GM04503 (cell line): ENCODE data around the gene STMP1.

Experiments used
- DNase-seq: peaks from one replicate; pipeline ENCODE4 v3.0.0-alpha.2; 2012; ENCODE audit warnings: low read depth

The STMP1 gene

GRCh38 chr7:135697276-135698049 lies 35.1 kb downstream of the STMP1 start:
- DNase-seq: no peak

DNA sequence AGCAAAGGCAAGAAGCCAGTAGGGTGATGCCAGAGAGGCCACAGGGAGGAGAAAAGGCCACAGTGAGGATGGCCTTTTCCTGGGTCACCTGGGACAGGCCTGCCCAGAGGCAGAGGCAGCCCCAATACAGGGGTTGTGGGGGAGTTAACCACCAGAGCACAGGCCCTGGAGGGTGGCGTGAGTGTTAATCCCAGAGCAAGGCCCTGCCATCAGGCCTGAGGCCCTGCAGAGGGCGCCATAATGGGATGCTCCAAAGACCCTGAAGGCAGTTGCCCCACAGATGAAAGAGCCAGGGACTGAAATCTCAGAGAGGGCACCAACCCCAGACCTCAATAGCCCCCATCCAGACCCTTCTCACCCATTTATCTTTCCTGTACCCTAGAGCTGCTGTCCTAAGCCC lies 41.8 kb downstream of the STMP1 start:
- DNase-seq: no peak

DNA sequence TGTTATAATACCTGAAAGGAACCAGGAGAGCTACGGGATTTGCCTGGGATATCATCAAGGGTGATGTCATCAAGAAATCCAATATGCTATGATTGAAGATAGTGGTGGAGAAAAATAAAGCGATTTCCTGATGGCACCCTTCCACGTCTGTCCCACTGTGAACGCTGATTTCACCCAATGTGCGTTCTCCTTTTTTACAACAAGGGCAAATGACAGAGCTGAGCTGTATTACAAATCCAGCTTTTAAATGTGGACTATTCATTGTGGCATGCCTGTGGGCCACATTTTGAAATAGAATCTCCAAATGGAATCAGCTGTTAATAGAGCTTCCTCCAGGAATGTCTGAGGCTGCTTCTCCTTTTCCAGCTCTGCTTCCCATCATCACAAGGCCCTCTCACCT lies 42.4 kb downstream of the STMP1 start:
- DNase-seq: no peak

DNA sequence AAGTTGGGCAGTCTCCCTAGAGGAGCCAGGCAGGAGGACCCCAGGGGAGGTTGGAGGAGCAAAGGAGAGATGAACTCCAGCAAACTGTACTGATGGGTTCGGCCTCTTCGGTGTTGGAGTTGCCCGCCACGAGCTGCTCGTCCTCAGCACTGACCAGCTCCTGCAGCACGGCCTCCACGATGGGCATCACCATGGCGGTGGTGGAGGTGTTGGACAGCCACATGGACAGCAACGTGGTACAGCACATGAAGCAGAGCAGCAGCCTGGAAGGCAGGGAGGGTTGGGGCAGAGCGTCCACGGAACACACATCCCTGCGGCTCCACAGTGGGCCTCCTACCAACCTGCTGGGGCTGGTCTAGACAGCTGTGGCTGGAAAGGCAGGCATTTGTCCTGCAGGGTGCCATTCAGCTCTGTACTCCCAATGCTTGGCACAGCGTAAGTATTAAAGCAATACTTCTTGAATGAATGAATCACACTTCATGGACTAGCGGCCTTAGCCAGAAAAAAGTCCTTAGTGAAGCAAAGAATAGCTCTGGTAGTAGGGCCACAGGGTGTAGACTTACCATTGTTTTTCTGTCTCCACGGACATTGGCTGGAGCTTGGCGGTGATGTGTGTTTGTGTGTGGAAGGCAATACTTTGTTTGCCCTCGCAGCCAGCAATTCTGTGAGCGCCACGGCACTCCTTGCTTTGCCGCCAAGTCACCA lies 43.9 kb downstream of the STMP1 start:
- no peak for DNase-seq

DNA sequence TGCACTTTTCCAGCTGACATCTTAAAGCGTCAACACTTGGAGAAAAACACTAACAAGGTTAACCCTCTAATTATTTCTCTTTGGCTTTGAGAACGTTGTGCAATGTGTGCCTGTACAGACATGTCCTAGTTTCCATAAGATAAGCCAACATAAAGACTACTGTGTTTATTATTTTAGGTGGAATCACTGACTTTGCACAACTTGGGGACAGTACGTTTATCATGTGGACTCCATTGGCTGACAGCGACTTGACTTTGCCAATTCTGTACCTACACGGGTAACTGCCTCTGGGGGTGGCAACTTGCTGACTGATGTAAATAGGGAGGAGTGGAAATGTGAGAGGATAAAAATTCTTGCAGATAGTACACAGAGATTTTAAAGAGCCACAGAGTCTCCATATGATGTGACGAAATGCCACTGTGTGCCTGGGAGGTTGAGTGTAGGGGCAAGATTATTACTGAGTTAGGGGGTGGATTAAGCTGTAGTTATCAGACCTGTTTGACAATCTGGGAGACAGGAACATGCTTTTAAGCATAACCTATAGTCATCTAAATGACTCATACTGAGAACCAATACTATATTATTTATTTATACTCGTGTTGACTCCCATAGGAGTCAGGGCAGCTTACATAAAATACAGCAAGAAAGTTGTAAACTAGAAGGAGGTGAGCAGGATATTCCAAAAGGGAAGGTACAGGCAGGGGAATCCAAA lies 44.7 kb downstream of the STMP1 start:
- no peak for DNase-seq

DNA sequence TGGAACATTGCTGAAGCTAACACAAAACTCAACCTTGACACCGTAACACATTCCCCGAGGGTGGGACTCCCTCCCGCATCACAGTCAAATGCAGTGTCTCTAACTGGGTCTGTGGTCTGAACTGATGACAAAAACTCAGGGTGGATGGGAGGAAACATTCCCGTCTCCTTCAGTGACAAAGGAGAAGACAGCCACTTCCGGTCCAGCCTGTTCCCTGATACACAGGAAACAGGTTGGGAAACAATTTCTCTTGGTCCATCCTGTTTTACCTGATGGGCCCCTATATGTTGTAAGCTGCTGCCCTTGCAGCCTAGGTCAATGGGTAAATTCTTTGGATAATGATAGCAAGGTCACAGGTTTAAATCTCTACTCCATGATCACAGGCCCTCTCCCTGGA lies 45.3 kb downstream of the STMP1 start:
- no peak for DNase-seq

- no peak for DNase-seq
Observed at GRCh38 chr7:135708041-135708440, 45.7 kb downstream of the STMP1 start.

DNA sequence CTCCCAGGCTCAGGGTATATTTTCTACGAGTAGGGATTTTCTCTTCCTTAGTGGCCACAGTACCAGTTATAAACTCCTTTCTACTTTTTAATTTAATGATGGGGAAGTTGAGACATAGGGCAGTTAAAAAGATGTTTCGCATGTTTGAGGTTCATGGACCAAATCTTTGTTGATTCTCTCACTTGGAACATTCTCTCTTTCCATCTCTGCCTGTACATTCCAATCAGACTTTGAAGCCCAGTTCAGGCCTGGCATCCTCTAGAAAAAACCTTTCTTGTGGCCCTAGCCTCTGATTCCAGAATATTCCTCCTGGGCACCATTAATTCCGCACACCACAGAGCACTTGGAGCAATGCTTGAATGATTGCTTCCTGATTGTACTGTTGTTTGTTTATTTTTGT lies 47.2 kb downstream of the STMP1 start:
- DNase-seq: peak; percentile 53

DNA sequence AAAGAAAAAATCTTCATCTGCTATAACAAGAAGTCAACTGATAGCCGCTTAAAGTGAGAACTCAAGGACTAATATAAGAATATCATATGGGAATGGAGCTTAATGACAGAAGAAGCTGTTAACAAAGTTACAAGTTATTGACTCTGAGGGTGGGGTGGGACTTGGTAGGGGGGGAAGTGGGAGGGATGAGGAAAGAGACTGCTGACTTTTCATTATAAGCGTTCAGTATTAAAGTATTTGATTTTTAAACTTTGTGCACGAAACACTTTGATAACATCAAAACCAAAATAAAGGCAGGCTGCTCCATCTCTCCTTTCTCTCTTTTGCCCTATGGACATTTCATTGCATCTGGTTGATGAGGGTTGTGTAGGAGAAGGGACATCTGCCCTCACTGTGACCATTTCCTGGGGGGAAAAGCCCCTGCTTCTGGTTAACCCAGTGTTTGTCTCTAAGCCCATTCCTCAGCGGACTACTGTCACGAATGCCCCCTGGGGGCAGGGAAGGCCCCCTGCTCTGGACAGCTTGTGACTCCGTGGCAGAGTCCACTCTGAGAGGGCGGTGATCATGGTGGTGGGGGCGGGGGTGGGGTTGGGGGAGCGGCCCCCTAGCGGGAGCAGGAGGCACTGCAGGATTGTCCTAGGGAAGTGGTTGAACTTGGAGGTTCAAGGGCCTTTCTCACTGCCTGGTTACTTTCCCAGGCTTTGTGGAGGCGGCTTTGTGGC lies 48.3 kb downstream of the STMP1 start:
- DNase-seq: no peak

DNA sequence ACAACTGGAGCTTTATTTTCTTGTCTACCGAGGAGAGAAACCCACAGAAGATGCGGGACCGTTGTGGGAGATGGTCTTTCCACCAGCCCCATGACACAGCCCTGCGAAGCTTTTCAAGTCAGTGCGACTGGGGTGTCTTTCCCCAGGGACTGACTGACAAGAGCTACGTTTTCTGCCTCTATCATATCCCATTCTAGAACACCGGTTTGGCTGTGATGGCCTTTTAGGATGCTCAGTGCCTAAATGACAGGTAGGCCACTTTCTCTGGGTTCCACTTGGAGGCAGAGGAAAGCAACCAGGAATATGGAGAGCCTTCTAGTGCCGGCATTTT lies 48.8 kb downstream of the STMP1 start:
- DNase-seq: no peak

GRCh38 chr7:135712182-135712782 lies 50.0 kb downstream of the STMP1 start:
- DNase-seq: no peak

DNA sequence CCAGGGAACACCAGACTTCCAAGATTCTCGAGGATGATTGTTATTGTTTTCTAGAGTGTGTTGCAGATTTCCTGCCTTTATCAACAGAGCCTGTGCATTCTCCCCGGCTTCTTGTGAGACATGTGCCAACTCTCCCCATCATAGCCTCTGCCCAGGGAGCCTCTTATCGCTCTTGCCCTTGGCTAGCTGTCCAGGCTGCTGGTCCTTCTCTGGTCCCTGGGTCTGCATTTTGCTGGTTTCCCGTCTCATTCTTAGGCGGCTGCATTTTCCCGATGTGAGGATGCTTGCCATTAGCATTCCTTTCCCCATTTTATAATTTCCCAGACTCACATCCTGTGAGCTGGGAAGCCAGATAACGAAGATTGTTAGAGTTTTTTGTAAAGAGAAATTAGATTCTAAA lies 50.5 kb downstream of the STMP1 start:
- DNase-seq: no peak

DNA sequence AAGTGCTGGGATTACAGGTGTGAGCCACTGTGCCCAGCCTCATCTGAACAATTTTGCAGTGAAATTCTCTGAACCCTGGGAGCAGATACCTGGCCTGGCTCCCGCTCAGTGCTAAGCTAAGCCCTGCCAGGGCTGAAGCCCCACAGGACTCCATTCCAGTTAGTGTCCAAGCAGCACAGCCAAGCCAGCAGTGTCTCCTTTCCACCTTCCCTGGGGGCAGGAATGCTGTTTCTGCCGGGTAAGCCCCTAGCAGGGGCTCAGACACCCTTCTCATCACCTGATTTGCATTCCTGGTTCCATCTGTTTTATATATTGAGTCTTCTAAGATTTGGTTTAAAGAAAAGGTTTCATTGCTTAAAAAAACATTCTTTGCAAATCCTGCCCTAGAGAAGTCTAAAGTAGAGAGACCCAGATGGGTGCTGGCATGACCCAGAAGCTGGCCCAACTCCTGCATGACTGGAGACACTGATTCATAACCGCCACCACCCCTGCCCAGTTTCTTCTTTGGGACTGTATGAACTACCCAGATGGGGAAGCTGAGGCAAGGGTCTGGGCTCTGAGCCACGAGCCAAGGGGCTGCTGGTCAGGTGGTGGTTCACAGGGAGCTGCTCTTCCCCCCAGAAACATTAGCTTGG lies 51.6 kb downstream of the STMP1 start:
- no peak for DNase-seq

- no peak for DNase-seq
Observed at GRCh38 chr7:135714534-135715009, 52.3 kb downstream of the STMP1 start.

- DNase-seq: no peak
Observed at GRCh38 chr7:135715055-135715522, 52.8 kb downstream of the STMP1 start.

- DNase-seq: no peak
Observed at GRCh38 chr7:135715673-135716072, 53.4 kb downstream of the STMP1 start.

DNA sequence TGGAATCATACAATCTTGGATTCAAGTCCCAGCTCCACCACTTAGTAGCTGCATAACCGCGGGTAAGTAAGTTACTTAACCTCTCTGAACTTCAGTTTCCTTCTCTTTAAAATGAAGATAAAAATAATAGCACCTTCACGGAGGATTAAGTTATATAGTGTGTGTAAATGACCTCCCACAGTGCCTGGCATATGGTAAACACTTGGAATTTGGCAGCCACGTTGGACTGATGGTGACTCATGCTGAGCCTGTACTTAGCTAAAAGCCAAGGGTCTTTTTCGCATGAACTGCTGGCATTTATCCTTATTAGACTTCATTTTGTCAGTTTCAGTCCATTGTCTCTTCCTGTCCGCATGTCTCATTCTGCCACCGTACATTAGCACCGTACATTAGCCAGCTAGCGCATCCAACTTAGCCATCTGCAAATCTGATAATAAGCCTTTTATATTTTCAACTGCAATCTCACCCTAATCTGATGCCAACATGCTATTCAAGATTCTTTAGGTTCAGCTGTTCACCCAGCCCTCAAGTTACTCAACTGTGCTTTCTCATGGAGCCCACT lies 54.4 kb downstream of the STMP1 start:
- peak; percentile 28 for DNase-seq

- DNase-seq: no peak
Observed at GRCh38 chr7:135717693-135718092, 55.4 kb downstream of the STMP1 start.

DNA sequence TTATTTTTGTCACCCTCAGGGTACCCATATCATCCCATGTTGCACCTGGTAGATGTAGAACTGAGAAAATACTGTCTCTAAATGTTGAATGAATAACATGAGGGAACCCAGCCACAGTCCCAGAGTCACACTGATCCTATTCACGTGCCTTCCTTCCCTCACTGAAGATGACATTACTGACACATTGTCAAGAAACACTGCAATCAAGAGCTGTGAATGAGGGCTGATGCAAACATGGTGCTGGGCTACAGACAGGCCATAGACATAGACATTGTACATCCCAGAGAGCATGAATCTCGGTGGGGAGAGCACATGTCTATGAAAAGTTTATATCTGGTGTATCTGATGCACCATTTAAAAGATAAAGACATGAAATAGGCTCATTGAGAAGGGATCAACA lies 55.9 kb downstream of the STMP1 start:
- DNase-seq: no peak

DNA sequence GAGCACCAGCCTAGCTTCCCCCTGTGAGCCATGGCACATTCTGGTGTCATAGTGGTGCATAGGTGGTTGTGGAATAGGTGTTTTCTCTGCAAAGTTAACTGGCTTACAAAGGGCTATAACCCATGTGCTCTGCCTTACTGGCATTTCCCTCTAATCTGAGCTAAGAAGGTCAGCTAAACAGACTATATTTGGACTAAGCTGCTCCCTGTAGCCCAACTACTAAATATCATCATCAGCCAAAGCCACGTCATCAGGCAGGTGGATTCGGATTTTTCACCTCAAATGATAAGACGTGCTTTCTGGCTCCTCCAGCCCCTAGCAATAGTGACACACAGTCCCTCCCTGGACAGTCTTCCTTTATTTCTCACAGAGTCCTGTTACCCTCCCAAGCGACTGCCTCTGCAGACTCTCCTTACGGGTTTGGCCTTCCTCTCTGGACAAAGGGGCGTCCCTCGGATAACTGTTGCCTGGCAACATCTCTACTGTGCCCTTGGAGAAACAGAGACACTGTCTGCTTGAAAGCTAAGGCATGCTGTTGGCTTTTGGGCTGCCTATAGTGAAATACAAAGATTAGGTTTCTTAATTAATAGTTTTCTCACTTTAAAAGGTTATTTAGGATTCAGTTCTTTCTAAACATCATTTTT lies 56.6 kb downstream of the STMP1 start:
- DNase-seq: no peak

GRCh38 chr7:135719688-135720087 lies 57.4 kb downstream of the STMP1 start:
- DNase-seq: no peak
